Measurements from ENCODE around the gene TRAPPC2L.

TRAPPC2L gene

DNA sequence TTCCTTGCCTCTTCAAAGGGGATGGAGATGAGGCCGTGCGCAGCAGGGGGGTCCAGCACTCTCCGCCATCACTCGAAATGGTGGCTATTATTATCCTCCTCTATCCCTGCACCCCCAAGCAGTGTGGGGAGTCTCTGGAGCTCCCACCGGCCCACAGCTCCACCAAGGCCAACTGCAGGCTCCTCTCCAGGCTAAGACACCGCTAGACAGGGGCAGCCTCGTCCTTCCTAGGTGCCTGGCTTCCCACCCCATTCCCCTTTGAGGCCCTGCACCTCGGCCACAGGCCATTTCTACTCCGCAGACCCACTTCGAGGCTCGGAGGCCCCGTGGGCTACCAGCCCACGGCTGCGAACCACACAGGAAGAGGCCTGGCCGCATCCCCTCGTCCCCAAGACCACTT, 49.1 kb downstream of the TRAPPC2L start:
- peaks cover 0 to 4% (median 0%) of the 10 kb centered on the region in 5 donors for H3K36me3 ChIP-seq (ENCODE audit: control insufficient read depth in 5 of 5, insufficient read depth in 5 of 5, low read length in 5 of 5)
- H3K9ac ChIP-seq (ENCODE audit: low read length in 5 of 5), result no peak overlapping the region
- no peak overlapping the region for H3K27ac ChIP-seq (ENCODE audit: low read depth, low read length)
- peaks cover 0 to 42% (median 5%) of the 10 kb centered on the region in 5 donors for H3K4me1 ChIP-seq (ENCODE audit: control insufficient read depth in 5 of 5, insufficient read depth in 5 of 5, low read length in 5 of 5)
- H3K9me3 ChIP-seq (ENCODE audit: control insufficient read depth in 5 of 5, low read length in 5 of 5), result no peaks in the 10 kb centered on the region
- H3K27me3 ChIP-seq (ENCODE audit: control insufficient read depth in 5 of 5, insufficient read depth in 4 of 5, low read length in 5 of 5), result peaks cover 0 to 9% (median 0%) of the 10 kb centered on the region in 5 donors
- no peak overlapping the region for H3K4me3 ChIP-seq (ENCODE audit: low read depth in 1 of 5, low read length in 5 of 5)

- Histone ChIP-seq H3K36me3 (ENCODE audit: control insufficient read depth in 5 of 5, insufficient read depth in 5 of 5, low read length in 5 of 5) (no peaks in the 10 kb centered on the region), H3K9me3 (ENCODE audit: control insufficient read depth in 5 of 5, low read length in 5 of 5) (no peaks in the 10 kb centered on the region), H3K27me3 (ENCODE audit: control insufficient read depth in 5 of 5, insufficient read depth in 4 of 5, low read length in 5 of 5) (peaks cover 0 to 9% (median 0%) of the 10 kb centered on the region in 5 donors), H3K9ac (ENCODE audit: low read length in 5 of 5) (no peak overlapping the region), H3K27ac (ENCODE audit: low read depth, low read length) (no peak overlapping the region), H3K4me1 (ENCODE audit: control insufficient read depth in 5 of 5, insufficient read depth in 5 of 5, low read length in 5 of 5) (peaks cover 0 to 48% (median 8%) of the 10 kb centered on the region in 5 donors), H3K4me3 (ENCODE audit: low read depth in 1 of 5, low read length in 5 of 5) (no peak overlapping the region)
Measured at GRCh38 chr16:88906535-88907105, 49.7 kb downstream of the TRAPPC2L start.

DNA sequence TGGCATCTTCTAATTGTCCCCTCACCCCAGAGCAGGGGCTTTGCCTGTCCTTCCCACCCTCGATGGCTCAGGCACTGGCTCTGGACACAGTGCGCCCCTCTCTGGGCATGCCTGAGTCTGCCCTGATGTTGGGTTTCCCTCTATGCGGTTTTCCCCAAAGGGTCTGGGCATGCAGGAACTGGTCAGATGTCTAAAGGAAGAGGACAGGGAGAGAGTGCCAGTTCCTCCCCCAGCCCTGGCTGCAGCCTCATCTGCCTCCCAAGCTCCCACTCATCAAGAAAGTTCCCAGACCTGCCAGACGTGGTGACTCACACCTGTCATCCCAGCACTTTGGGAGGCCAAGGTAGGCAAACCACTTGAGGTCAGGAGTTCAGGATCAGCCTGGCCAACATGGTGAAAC, 50.8 kb downstream of the TRAPPC2L start:
- no peak overlapping the region for H3K27ac ChIP-seq (ENCODE audit: low read depth, low read length)
- no peak overlapping the region for H3K9ac ChIP-seq (ENCODE audit: low read length in 5 of 5)
- H3K9me3 ChIP-seq (ENCODE audit: control insufficient read depth in 5 of 5, low read length in 5 of 5), result no peaks in the 10 kb centered on the region
- no peak overlapping the region for H3K4me3 ChIP-seq (ENCODE audit: low read depth in 1 of 5, low read length in 5 of 5)
- H3K36me3 ChIP-seq (ENCODE audit: control insufficient read depth in 5 of 5, insufficient read depth in 5 of 5, low read length in 5 of 5), result no peaks in the 10 kb centered on the region
- peaks cover 0 to 48% (median 8%) of the 10 kb centered on the region in 5 donors for H3K4me1 ChIP-seq (ENCODE audit: control insufficient read depth in 5 of 5, insufficient read depth in 5 of 5, low read length in 5 of 5)
- peaks cover 0 to 9% (median 0%) of the 10 kb centered on the region in 5 donors for H3K27me3 ChIP-seq (ENCODE audit: control insufficient read depth in 5 of 5, insufficient read depth in 4 of 5, low read length in 5 of 5)

GRCh38 chr16:88908307-88908706, 51.4 kb downstream of the TRAPPC2L start:
- Histone ChIP-seq H3K27me3 (ENCODE audit: control insufficient read depth in 5 of 5, insufficient read depth in 4 of 5, low read length in 5 of 5) (peaks cover 0 to 9% (median 0%) of the 10 kb centered on the region in 5 donors), H3K4me1 (ENCODE audit: control insufficient read depth in 5 of 5, insufficient read depth in 5 of 5, low read length in 5 of 5) (peaks cover 0 to 48% (median 8%) of the 10 kb centered on the region in 5 donors), H3K9me3 (ENCODE audit: control insufficient read depth in 5 of 5, low read length in 5 of 5) (no peaks in the 10 kb centered on the region), H3K9ac (ENCODE audit: low read length in 5 of 5) (no peak overlapping the region), H3K27ac (ENCODE audit: low read depth, low read length) (no peak overlapping the region), H3K36me3 (ENCODE audit: control insufficient read depth in 5 of 5, insufficient read depth in 5 of 5, low read length in 5 of 5) (no peaks in the 10 kb centered on the region), H3K4me3 (ENCODE audit: low read depth in 1 of 5, low read length in 5 of 5) (no peak overlapping the region)

GRCh38 chr16:88909431-88910210, 52.7 kb downstream of the TRAPPC2L start:
- H3K9me3 ChIP-seq (ENCODE audit: control insufficient read depth in 5 of 5, low read length in 5 of 5), result no peaks in the 10 kb centered on the region
- H3K4me1 ChIP-seq (ENCODE audit: control insufficient read depth in 5 of 5, insufficient read depth in 5 of 5, low read length in 5 of 5), result peaks cover 3 to 42% (median 11%) of the 10 kb centered on the region in 5 donors
- H3K27ac ChIP-seq (ENCODE audit: low read depth, low read length), result no peak overlapping the region
- H3K36me3 ChIP-seq (ENCODE audit: control insufficient read depth in 5 of 5, insufficient read depth in 5 of 5, low read length in 5 of 5), result no peaks in the 10 kb centered on the region
- H3K9ac ChIP-seq (ENCODE audit: low read length in 5 of 5), result no peak overlapping the region
- H3K4me3 ChIP-seq (ENCODE audit: low read depth in 1 of 5, low read length in 5 of 5), result no peak overlapping the region
- H3K27me3 ChIP-seq (ENCODE audit: control insufficient read depth in 5 of 5, insufficient read depth in 4 of 5, low read length in 5 of 5), result peaks cover 0 to 9% (median 0%) of the 10 kb centered on the region in 5 donors

DNA sequence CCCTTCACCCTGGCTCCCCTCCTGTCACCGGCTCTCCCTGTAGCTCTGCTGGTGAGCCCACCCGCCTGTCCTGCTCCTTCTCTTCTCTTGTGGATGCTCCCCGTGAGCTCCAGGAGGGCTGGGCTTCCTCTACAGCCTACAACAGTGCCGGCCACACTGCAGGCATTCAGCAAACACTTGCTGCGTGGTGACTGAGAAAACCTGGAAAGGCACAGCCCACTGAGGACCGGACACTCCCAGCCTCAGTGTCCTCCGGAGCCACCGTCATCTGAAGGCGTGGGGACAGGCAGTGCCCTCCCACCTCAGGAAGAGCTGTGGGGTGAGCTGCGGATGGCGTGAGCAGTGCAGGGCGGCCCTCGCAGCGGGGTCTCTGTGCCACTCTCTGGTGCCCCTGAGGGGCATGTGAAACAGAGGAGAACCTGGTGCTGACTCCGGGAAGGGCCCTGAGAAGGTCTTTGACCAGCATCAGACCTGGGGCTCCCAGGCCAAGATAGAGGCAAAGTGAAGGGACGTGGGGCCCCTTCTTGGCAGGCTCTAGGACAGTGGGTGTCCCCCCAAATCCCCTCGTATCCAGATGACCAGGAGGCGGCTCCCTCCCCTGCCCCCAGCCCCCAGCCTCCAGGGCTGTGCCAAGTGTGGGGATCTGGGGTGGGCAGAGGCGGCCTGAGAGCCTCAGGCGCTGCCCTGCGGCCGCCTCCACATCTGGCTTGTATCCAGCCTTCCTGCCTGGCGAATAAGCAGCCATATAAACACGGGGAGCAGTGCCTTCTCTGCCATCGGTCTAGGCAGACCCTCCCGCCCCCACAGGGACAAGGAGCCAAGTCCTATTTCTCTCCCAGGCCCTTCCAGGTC, 53.6 kb downstream of the TRAPPC2L start:
- Histone ChIP-seq H3K27ac (ENCODE audit: low read depth, low read length) (no peak overlapping the region), H3K9me3 (ENCODE audit: control insufficient read depth in 5 of 5, low read length in 5 of 5) (no peaks in the 10 kb centered on the region), H3K4me3 (ENCODE audit: low read depth in 1 of 5, low read length in 5 of 5) (no peak overlapping the region), H3K4me1 (ENCODE audit: control insufficient read depth in 5 of 5, insufficient read depth in 5 of 5, low read length in 5 of 5) (peaks cover 3 to 36% (median 12%) of the 10 kb centered on the region in 5 donors), H3K36me3 (ENCODE audit: control insufficient read depth in 5 of 5, insufficient read depth in 5 of 5, low read length in 5 of 5) (no peaks in the 10 kb centered on the region), H3K27me3 (ENCODE audit: control insufficient read depth in 5 of 5, insufficient read depth in 4 of 5, low read length in 5 of 5) (peaks cover 0 to 9% (median 0%) of the 10 kb centered on the region in 5 donors), H3K9ac (ENCODE audit: low read length in 5 of 5) (no peak overlapping the region)

DNA sequence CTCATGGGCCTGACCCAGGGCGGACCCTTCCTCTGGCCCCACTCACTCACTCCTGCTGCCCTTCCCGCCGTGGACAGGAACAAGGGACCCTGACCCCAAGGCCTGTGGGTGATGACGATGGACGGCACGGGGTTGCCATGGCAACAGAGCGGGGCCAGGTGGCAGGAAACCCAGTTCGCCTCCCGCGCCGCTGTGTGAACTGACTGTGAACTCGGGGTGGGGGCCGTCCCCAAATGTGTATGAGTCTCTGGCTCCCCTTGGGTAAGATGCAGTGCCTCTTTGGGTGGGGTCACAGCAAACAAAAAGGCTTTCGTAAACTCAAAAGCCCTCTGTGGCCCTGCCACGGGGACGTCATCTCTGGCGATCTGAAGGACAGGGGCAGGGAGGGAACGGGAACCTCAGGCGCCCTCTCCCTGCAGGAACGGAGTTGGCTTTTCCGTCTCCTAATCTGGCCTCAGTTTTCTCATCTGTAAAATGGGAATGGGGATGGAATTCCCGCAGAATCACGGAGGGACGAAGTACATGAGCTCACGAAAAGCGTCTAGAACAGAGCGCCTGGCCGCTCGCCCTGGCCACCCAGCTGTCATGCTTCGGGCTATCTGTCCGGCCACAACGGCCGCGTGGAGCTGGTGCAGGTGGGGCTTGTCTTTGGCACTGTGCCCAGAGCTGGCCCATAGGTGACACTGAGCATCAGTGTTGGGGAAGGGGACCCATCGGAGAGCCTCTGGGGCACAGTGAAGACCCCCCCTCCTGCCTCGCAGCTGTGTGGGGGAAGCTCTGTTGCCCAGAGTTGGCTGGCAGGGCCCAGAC, 54.4 kb downstream of the TRAPPC2L start:
- H3K4me3 ChIP-seq (ENCODE audit: low read depth in 1 of 5, low read length in 5 of 5), result no peak overlapping the region
- no peaks in the 10 kb centered on the region for H3K9me3 ChIP-seq (ENCODE audit: control insufficient read depth in 5 of 5, low read length in 5 of 5)
- H3K4me1 ChIP-seq (ENCODE audit: control insufficient read depth in 5 of 5, insufficient read depth in 5 of 5, low read length in 5 of 5), result peaks cover 3 to 29% (median 12%) of the 10 kb centered on the region in 5 donors
- peaks cover 0 to 6% (median 0%) of the 10 kb centered on the region in 5 donors for H3K36me3 ChIP-seq (ENCODE audit: control insufficient read depth in 5 of 5, insufficient read depth in 5 of 5, low read length in 5 of 5)
- H3K9ac ChIP-seq (ENCODE audit: low read length in 5 of 5), result no peak overlapping the region
- H3K27me3 ChIP-seq (ENCODE audit: control insufficient read depth in 5 of 5, insufficient read depth in 4 of 5, low read length in 5 of 5), result peaks cover 0 to 9% (median 0%) of the 10 kb centered on the region in 5 donors
- no peak overlapping the region for H3K27ac ChIP-seq (ENCODE audit: low read depth, low read length)

- Histone ChIP-seq H3K36me3 (ENCODE audit: control insufficient read depth in 5 of 5, insufficient read depth in 5 of 5, low read length in 5 of 5) (peaks cover 0 to 6% (median 0%) of the 10 kb centered on the region in 5 donors), H3K9ac (ENCODE audit: low read length in 5 of 5) (no peak overlapping the region), H3K27me3 (ENCODE audit: control insufficient read depth in 5 of 5, insufficient read depth in 4 of 5, low read length in 5 of 5) (peaks cover 0 to 9% (median 0%) of the 10 kb centered on the region in 5 donors), H3K27ac (ENCODE audit: low read depth, low read length) (no peak overlapping the region), H3K4me1 (ENCODE audit: control insufficient read depth in 5 of 5, insufficient read depth in 5 of 5, low read length in 5 of 5) (peaks cover 3 to 27% (median 12%) of the 10 kb centered on the region in 5 donors), H3K4me3 (ENCODE audit: low read depth in 1 of 5, low read length in 5 of 5) (no peak overlapping the region), H3K9me3 (ENCODE audit: control insufficient read depth in 5 of 5, low read length in 5 of 5) (no peaks in the 10 kb centered on the region)
Measured at GRCh38 chr16:88911946-88912310, 55.0 kb downstream of the TRAPPC2L start.

Data from subcutaneous abdominal adipose tissue (tissue), 5 donors.